DMS153 (cell line): Measurements from ENCODE around the gene CD302.
"Not testable (repeated sequence)": the region's sequence is repeated elsewhere in the genome, so short reads cannot be mapped to it uniquely, and the experiment has no call there.

Source experiments
- DNase-seq: peaks from one replicate; lab custom pipeline; 2025; lab: John Stamatoyannopoulos, UW

Gene CD302

GRCh38 chr2:159748089-159748488, 49.9 kb downstream of the CD302 start:
- no peak for DNase-seq

GRCh38 chr2:159745237-159745636, 52.8 kb downstream of the CD302 start:
- not testable (repeated sequence) for DNase-seq

GRCh38 chr2:159744363-159744762, 53.6 kb downstream of the CD302 start:
- no peak for DNase-seq

- no peak for DNase-seq
Observed at GRCh38 chr2:159742846-159743245, 55.2 kb downstream of the CD302 start.

- no peak for DNase-seq
Observed at GRCh38 chr2:159738509-159739390, 59.3 kb downstream of the CD302 start.

GRCh38 chr2:159737917-159738296, 60.1 kb downstream of the CD302 start:
- no peak for DNase-seq

GRCh38 chr2:159737292-159737916, 60.6 kb downstream of the CD302 start:
- DNase-seq = no peak

GRCh38 chr2:159736048-159736447, 62.0 kb downstream of the CD302 start:
- DNase-seq = no peak

GRCh38 chr2:159735648-159736047, 62.4 kb downstream of the CD302 start:
- no peak for DNase-seq

GRCh38 chr2:159728629-159729028, 69.4 kb downstream of the CD302 start:
- no peak for DNase-seq

- DNase-seq = no peak
Observed at GRCh38 chr2:159725713-159726112, 72.3 kb downstream of the CD302 start.

- not testable (repeated sequence) for DNase-seq
Observed at GRCh38 chr2:159724795-159725572, 73.0 kb downstream of the CD302 start.

- no peak for DNase-seq
Observed at GRCh38 chr2:159722580-159722979, 75.4 kb downstream of the CD302 start.

- DNase-seq = no peak
Observed at GRCh38 chr2:159720676-159721075, 77.3 kb downstream of the CD302 start.
